ENCODE measurements around the gene OSMR. TPM values are rescaled to one million over a fixed set of nuclear protein-coding genes. Genes with fewer than 3 reads are reported as not detected.

OSMR gene
- total and polyA plus RNA-seq, 4 donors = 4.2 to 13.7 (median 8.0) TPM

DNA sequence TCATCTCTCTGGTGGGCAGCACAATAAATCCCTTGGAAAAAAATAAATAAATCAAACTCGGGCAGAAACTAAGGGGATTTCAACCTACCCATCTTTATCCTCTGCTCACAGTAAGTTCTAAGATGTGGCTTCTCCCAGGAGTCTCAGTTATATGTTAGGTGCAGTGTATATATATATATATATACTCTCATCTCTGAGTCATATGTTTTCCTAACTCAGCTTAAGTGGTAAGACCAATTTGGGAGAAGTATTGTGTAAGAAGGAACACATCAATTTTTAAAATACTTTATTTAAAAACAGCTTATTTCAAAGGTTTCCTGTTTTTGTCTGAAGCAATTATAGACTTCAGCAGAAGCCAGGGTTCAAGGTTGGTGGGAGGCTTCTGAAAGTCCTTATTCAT is 20.3 kb upstream of the OSMR start:
- no CpG with 5 or more reads among the region's 1 CpG for WGBS (ENCODE audit: insufficient coverage)
- no peaks in the 10 kb centered on the region for H3K4me1 ChIP-seq (ENCODE audit: control insufficient read depth, insufficient read depth, low read length)
- DNase-seq (ENCODE audit: low read depth in 4 of 6, low spot score in 6 of 6) = no peak

DNA sequence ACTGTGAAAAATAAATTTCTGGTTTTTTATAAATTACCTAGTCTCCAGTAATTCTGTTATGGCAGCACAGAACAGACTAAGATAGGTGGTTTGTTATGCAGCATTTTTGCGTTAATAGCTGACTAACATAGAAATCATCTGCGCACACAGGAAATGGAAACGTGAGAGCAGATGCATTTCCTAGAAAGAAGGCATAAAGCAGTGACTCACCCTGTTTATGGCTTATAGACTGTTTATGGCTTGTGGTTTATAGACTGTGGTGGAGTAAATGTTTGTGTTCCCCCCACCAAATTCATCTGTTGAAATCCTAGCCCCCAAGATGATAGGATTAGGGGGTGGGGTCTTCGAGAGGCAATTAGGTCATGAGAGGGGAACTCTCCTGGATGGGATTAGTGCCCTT is 18.3 kb upstream of the OSMR start:
- DNase-seq (ENCODE audit: low read depth in 4 of 6, low spot score in 6 of 6) = no peak
- 100% methylated on average over 2 of the region's 4 CpGs for WGBS (ENCODE audit: insufficient coverage)
- no peaks in the 10 kb centered on the region for H3K4me1 ChIP-seq (ENCODE audit: control insufficient read depth, insufficient read depth, low read length)
- H3K9me3 ChIP-seq (ENCODE audit: control insufficient read depth, insufficient read depth, low read length) = no peaks in the 10 kb centered on the region
- H3K36me3 ChIP-seq (ENCODE audit: control insufficient read depth, insufficient read depth, low read length) = no peaks in the 10 kb centered on the region
- no peaks in the 10 kb centered on the region for H3K27me3 ChIP-seq (ENCODE audit: control insufficient read depth, insufficient read depth, low read length)
- no peak overlapping the region for H3K4me3 ChIP-seq (ENCODE audit: low read depth, low read length)
- H3K27ac ChIP-seq (ENCODE audit: low read depth, low read length) = no peak overlapping the region

More for the DNA sequence above, 20.3 kb upstream of the OSMR start:
- no peak overlapping the region for H3K27ac ChIP-seq (ENCODE audit: low read depth, low read length)
- no peaks in the 10 kb centered on the region for H3K27me3 ChIP-seq (ENCODE audit: control insufficient read depth, insufficient read depth, low read length)
- H3K9me3 ChIP-seq (ENCODE audit: control insufficient read depth, insufficient read depth, low read length) = no peaks in the 10 kb centered on the region
- H3K4me3 ChIP-seq (ENCODE audit: low read depth, low read length) = no peak overlapping the region
- H3K36me3 ChIP-seq (ENCODE audit: control insufficient read depth, insufficient read depth, low read length) = peaks cover 3% of the 10 kb centered on the region

DNA sequence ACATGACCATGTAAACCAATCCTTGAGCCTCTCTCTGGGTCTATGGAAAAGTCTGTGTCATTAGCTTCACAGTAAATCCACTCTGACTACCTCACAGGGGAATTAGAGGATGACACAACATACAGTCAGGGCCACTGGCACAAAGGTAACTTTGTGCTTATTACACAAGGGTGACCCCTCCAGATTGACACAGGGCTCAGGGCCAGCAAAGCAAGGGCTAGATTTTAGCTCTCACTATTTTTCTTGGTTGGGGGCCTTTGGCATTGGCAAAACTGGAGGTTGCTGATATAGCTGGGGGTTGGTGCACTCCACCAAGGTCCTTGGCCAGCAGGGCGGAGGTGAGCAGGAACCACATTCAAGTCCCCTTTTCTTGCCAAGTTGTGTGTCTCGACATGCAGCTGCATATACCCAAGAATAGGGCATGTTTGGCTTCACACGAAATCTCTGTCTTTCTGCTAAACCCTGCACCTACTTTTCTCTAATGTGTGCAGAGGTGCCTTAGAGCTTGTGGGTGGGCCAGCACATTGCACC is 15.2 kb upstream of the OSMR start:
- Histone ChIP-seq H3K27ac (ENCODE audit: low read depth, low read length) (no peak overlapping the region), H3K36me3 (ENCODE audit: control insufficient read depth, insufficient read depth, low read length) (no peaks in the 10 kb centered on the region), H3K9me3 (ENCODE audit: control insufficient read depth, insufficient read depth, low read length) (no peaks in the 10 kb centered on the region), H3K27me3 (ENCODE audit: control insufficient read depth, insufficient read depth, low read length) (no peaks in the 10 kb centered on the region), H3K4me1 (ENCODE audit: control insufficient read depth, insufficient read depth, low read length) (no peaks in the 10 kb centered on the region), H3K4me3 (ENCODE audit: low read depth, low read length) (no peak overlapping the region)
- DNase-seq (ENCODE audit: low read depth in 4 of 6, low spot score in 6 of 6) = no peak
- WGBS (ENCODE audit: insufficient coverage) = 100% methylated on average over 1 of the region's 3 CpGs

DNA sequence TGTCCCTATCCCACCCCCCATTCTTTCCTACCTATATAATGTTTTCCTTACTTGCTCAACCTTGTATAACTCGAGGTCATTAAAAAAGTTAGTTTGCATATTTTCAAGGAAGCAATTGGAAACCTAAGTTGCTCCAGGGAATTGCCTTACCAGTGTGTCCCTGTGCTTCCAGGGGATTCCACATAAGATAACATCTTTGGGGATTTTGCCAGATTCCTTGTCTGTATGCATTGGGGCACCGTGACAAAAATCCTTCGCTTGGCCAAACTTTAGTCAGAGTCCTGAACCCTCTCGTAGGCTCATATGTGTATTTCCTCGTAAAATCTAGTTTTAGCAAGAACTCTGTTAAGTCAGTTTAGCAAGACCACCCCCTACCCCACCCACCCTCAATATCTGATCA is 14.7 kb upstream of the OSMR start:
- H3K4me3 ChIP-seq (ENCODE audit: low read depth, low read length) = no peak overlapping the region
- no peak overlapping the region for H3K27ac ChIP-seq (ENCODE audit: low read depth, low read length)
- WGBS (ENCODE audit: insufficient coverage) = 100% methylated on average over 4 of the region's 5 CpGs

DNA sequence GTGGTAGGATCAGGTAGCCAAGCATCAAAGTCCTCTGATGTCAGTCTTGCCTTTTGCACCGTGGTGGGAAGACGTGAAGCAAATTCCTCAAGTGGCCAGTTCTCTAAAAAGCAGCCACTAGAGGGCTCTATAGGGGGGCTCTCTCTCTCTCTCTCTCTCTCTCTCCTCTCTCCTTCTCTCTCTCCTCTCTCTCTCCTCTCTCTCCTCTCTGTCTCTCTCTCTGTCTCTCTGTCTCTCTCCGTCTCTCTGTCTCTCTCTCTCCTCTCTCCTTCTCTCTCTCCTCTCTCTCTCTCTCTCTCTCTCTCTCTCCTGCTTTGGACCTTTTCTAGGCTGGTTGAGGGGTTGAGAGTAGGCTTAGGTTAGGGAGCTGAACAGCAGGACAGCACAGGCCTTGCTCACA is 13.9 kb upstream of the OSMR start:
- Histone ChIP-seq H3K27ac (ENCODE audit: low read depth, low read length) (no peak overlapping the region), H3K27me3 (ENCODE audit: control insufficient read depth, insufficient read depth, low read length) (no peaks in the 10 kb centered on the region), H3K36me3 (ENCODE audit: control insufficient read depth, insufficient read depth, low read length) (no peaks in the 10 kb centered on the region), H3K4me3 (ENCODE audit: low read depth, low read length) (no peak overlapping the region), H3K4me1 (ENCODE audit: control insufficient read depth, insufficient read depth, low read length) (no peaks in the 10 kb centered on the region), H3K9me3 (ENCODE audit: control insufficient read depth, insufficient read depth, low read length) (no peaks in the 10 kb centered on the region)
- whole genome bisulfite sequencing (ENCODE audit: insufficient coverage) = 100% methylated on average over 1 of the region's 3 CpGs
- DNase-seq (ENCODE audit: low read depth in 4 of 6, low spot score in 6 of 6) = no peak

More for the DNA sequence above, 14.7 kb upstream of the OSMR start:
- no peak for DNase-seq (ENCODE audit: low read depth in 4 of 6, low spot score in 6 of 6)
- Histone ChIP-seq H3K4me1 (ENCODE audit: control insufficient read depth, insufficient read depth, low read length) (no peaks in the 10 kb centered on the region), H3K27me3 (ENCODE audit: control insufficient read depth, insufficient read depth, low read length) (no peaks in the 10 kb centered on the region), H3K36me3 (ENCODE audit: control insufficient read depth, insufficient read depth, low read length) (no peaks in the 10 kb centered on the region), H3K9me3 (ENCODE audit: control insufficient read depth, insufficient read depth, low read length) (no peaks in the 10 kb centered on the region)

DNA sequence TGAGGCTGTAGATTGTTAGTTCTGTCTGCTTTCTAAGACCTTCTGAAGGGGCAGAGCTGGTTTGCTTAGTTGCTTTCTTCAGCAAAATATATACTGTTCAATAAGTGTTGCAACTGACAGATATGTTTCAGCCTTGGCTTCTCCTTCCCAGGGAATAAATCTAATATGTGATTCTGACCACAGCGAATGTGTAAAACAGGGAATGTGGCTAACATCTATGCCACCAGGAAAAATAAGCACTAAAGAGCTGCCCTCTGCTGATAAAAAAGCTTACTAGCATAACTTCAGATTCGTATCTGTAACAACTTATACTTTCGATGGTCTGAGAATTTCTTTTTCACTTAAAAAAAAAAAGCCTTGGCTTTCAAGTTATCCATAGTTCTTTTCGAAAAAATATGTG is 13.0 kb upstream of the OSMR start:
- H3K36me3 ChIP-seq (ENCODE audit: control insufficient read depth, insufficient read depth, low read length) = no peaks in the 10 kb centered on the region
- no peaks in the 10 kb centered on the region for H3K9me3 ChIP-seq (ENCODE audit: control insufficient read depth, insufficient read depth, low read length)
- H3K27ac ChIP-seq (ENCODE audit: low read depth, low read length) = no peak overlapping the region
- DNase-seq (ENCODE audit: low read depth in 4 of 6, low spot score in 6 of 6) = peak in 1 of 6 donors; percentile 38
- WGBS (ENCODE audit: insufficient coverage) = no CpG with 5 or more reads among the region's 4 CpGs
- H3K4me3 ChIP-seq (ENCODE audit: low read depth, low read length) = no peak overlapping the region
- H3K27me3 ChIP-seq (ENCODE audit: control insufficient read depth, insufficient read depth, low read length) = no peaks in the 10 kb centered on the region
- no peaks in the 10 kb centered on the region for H3K4me1 ChIP-seq (ENCODE audit: control insufficient read depth, insufficient read depth, low read length)

DNA sequence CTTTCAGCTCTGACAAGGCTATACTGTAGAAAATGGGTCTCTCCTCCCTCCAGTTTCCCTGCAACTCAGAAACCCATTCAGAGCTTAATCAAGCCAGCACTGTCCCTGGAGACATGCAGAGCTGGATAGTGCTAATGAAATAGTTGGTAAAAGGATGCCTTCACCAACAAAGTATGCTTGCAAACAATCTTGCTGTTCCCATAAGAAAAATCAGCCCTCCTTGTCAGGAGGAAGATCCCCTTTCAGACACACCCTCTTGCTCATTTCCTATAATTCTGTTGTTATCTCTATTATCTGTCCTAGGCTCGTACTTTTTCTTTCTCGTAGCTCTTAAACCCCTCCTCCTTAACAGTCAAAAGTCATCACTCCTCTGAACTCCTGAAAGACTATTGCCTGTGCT is 9.9 kb upstream of the OSMR start:
- 60% methylated on average over 2 of the region's 2 CpGs for WGBS (ENCODE audit: insufficient coverage)
- H3K27ac ChIP-seq (ENCODE audit: low read depth, low read length) = no peak overlapping the region

DNA sequence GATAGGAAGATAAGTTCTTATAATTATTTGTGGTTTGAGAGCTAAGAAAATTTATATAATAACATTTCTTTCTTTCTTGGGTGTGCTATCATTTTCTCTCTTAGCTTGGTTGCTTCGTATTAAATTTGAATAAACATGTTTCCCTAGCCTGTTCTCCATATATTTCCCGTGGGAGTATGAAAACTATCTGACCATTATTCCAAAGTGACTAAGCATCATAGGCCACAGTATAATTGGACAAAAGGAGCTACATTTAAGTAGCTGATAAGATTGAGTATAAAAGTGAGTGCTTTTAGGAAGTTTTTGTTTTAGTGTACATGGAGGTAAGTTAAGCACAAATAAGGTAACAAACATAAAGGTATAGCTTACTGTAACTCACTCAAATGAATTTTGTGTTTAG is 8.4 kb upstream of the OSMR start:
- Histone ChIP-seq H3K9me3 (ENCODE audit: control insufficient read depth, insufficient read depth, low read length) (no peaks in the 10 kb centered on the region), H3K27ac (ENCODE audit: low read depth, low read length) (no peak overlapping the region), H3K4me1 (ENCODE audit: control insufficient read depth, insufficient read depth, low read length) (no peaks in the 10 kb centered on the region), H3K4me3 (ENCODE audit: low read depth, low read length) (no peak overlapping the region), H3K36me3 (ENCODE audit: control insufficient read depth, insufficient read depth, low read length) (no peaks in the 10 kb centered on the region), H3K27me3 (ENCODE audit: control insufficient read depth, insufficient read depth, low read length) (no peaks in the 10 kb centered on the region)
- no CpG with 5 or more reads among the region's 2 CpGs for WGBS (ENCODE audit: insufficient coverage)
- no peak for DNase-seq (ENCODE audit: low read depth in 4 of 6, low spot score in 6 of 6)

More for the DNA sequence above, 9.9 kb upstream of the OSMR start:
- no peak overlapping the region for H3K4me3 ChIP-seq (ENCODE audit: low read depth, low read length)
- DNase-seq (ENCODE audit: low read depth in 4 of 6, low spot score in 6 of 6) = peak in 1 of 6 donors; percentile 68
- H3K9me3 ChIP-seq (ENCODE audit: control insufficient read depth, insufficient read depth, low read length) = no peaks in the 10 kb centered on the region
- H3K36me3 ChIP-seq (ENCODE audit: control insufficient read depth, insufficient read depth, low read length) = no peaks in the 10 kb centered on the region
- H3K4me1 ChIP-seq (ENCODE audit: control insufficient read depth, insufficient read depth, low read length) = no peaks in the 10 kb centered on the region
- H3K27me3 ChIP-seq (ENCODE audit: control insufficient read depth, insufficient read depth, low read length) = no peaks in the 10 kb centered on the region

DNA sequence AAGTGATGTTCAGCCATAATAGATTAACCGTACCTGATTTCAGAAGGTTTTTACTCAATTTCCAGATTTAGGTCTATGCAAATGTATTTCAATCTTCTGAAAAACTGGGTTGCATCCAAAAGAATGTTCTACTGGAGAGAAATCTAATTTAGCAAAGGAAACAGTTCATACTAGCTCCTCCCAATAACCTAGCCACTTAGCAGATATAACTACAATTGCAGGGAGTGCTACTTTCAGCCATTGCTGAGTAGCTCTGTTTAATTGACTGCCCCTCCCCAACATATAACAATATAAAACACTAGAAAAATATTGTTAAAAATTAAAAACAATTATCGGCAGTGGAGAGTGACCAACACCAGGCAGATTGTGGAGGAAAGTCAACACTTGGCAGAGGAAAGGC is 7.9 kb upstream of the OSMR start:
- Histone ChIP-seq H3K4me1 (ENCODE audit: control insufficient read depth, insufficient read depth, low read length) (no peaks in the 10 kb centered on the region), H3K27me3 (ENCODE audit: control insufficient read depth, insufficient read depth, low read length) (no peaks in the 10 kb centered on the region), H3K9me3 (ENCODE audit: control insufficient read depth, insufficient read depth, low read length) (no peaks in the 10 kb centered on the region), H3K36me3 (ENCODE audit: control insufficient read depth, insufficient read depth, low read length) (no peaks in the 10 kb centered on the region), H3K27ac (ENCODE audit: low read depth, low read length) (no peak overlapping the region), H3K4me3 (ENCODE audit: low read depth, low read length) (no peak overlapping the region)
- no CpG with 5 or more reads among the region's 2 CpGs for WGBS (ENCODE audit: insufficient coverage)
- DNase-seq (ENCODE audit: low read depth in 4 of 6, low spot score in 6 of 6) = no peak

DNA sequence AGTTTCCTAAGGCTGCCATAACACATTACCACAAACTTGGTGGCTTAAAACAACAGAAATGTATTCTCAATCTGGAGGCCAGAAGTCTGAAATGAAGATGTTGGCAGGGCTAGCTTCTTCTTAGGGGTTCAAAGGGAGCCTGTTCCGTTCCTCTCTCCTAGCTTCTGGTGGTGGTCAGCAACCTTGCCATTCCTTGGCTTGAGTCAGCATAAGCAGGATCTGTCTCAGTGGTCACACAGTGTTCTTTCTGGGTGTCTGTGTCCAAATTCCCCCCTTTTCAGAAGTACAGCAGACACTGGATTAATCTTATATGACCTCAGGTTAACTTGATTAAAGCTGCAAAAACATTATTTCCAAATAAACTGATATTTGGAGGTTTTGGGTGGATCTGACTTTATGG is 2.1 kb upstream of the OSMR start:
- DNase-seq (ENCODE audit: low read depth in 4 of 6, low spot score in 6 of 6) = no peak
- Histone ChIP-seq H3K4me1 (ENCODE audit: control insufficient read depth, insufficient read depth, low read length) (peaks cover 21% of the 10 kb centered on the region), H3K36me3 (ENCODE audit: control insufficient read depth, insufficient read depth, low read length) (no peaks in the 10 kb centered on the region), H3K4me3 (ENCODE audit: low read depth, low read length) (no peak overlapping the region), H3K27me3 (ENCODE audit: control insufficient read depth, insufficient read depth, low read length) (peaks cover 32% of the 10 kb centered on the region), H3K9me3 (ENCODE audit: control insufficient read depth, insufficient read depth, low read length) (no peaks in the 10 kb centered on the region), H3K27ac (ENCODE audit: low read depth, low read length) (no peak overlapping the region)
- 67% methylated on average over 1 of the region's 1 CpG for WGBS (ENCODE audit: insufficient coverage)

Data from spinal cord (tissue), 10 donors.